ENCODE measurements around the gene KAT14. TPM values are rescaled to one million over a fixed set of nuclear protein-coding genes. Genes with fewer than 3 reads are reported as not detected.

KAT14 gene, protein sequence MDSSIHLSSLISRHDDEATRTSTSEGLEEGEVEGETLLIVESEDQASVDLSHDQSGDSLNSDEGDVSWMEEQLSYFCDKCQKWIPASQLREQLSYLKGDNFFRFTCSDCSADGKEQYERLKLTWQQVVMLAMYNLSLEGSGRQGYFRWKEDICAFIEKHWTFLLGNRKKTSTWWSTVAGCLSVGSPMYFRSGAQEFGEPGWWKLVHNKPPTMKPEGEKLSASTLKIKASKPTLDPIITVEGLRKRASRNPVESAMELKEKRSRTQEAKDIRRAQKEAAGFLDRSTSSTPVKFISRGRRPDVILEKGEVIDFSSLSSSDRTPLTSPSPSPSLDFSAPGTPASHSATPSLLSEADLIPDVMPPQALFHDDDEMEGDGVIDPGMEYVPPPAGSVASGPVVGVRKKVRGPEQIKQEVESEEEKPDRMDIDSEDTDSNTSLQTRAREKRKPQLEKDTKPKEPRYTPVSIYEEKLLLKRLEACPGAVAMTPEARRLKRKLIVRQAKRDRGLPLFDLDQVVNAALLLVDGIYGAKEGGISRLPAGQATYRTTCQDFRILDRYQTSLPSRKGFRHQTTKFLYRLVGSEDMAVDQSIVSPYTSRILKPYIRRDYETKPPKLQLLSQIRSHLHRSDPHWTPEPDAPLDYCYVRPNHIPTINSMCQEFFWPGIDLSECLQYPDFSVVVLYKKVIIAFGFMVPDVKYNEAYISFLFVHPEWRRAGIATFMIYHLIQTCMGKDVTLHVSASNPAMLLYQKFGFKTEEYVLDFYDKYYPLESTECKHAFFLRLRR
- 8.9 to 11.9 TPM (median 10.6 TPM) in 5 replicates for total RNA-seq (2022; extraction: Qiagen RNA extraction; ENCODE audit: low read depth)

DNA sequence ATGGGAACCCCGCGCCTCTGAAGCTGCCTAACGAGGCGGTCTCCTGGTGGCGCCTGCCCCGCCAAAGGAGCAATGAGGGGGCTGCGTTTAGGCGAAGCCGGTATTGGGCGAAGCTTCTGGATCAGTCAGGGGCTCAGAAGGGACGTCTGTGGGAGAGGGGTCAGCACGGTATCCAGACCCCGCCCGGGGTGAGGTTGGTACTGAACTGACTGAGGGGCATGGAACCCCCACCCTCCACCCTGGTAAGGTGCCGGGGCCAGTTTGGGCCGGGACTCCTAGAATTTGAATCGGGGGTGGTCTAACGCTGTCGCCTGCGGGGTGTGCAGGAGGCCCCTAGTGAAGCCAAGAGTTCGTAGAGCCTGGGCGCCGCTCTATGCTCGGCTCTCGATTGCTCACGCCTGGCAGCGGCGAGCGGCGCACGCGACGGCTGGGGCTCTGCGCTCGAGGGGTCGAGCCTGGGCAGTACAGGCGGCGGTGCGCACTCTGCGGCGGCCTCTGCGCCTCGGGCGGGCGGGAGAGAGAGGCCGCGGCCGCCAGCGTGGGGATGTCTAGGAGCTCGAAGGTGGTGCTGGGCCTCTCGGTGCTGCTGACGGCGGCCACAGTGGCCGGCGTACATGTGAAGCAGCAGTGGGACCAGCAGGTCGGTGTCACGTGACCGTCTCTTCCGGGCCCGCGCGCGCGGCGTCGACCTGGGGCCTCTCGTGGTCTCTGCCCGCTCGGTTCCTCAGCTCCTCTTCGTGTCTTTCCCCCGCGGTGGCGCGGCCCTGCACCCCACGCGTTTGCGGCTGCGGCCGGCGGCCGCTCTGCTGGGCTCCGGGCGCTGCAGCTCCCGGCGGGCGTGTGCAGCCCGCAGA is at the start of gene KAT14, which contains the start of gene PET117:
Gene KAT14, plus strand, starts transcription at position 452 of the 854 bp plus-strand sequence. CDS start 4,798 bp downstream, outside the sequence.
Gene PET117, plus strand, starts transcription at position 452 of the 854 bp plus-strand sequence. Its CDS starts 93 bp downstream, at position 545.

Other genes with a start within 250 kb of the KAT14 start
- gene SNX5, start 169.1 kb upstream of the KAT14 start, total RNA-seq (2022; extraction: Qiagen RNA extraction; ENCODE audit: low read depth), result 220 to 245 TPM (median 228 TPM) in 5 replicates
- gene MGME1, start 168.8 kb upstream of the KAT14 start, total RNA-seq (2022; extraction: Qiagen RNA extraction; ENCODE audit: low read depth), result 44.5 to 47.3 TPM (median 45.9 TPM) in 5 replicates
- gene OVOL2, start 79.9 kb upstream of the KAT14 start, total RNA-seq (2022; extraction: Qiagen RNA extraction; ENCODE audit: low read depth), result 0.18 to 0.38 TPM (median 0.22 TPM) in 5 replicates
- gene PET117, start within 50 bp of the KAT14 start, total RNA-seq (2022; extraction: Qiagen RNA extraction; ENCODE audit: low read depth), result 18.6 to 27.6 TPM (median 24.7 TPM) in 5 replicates
- gene ZNF133, start 150.7 kb downstream of the KAT14 start, total RNA-seq (2022; extraction: Qiagen RNA extraction; ENCODE audit: low read depth), result 10.5 to 12.4 TPM (median 12.2 TPM) in 5 replicates

All from A549 treated with CpdA at 1 μM for 4 hours (cell line).